CD8-positive, alpha-beta memory T cell (primary cell): Measurements from ENCODE around the gene TIMM10. TPM values are rescaled to one million over a fixed set of nuclear protein-coding genes. Genes with fewer than 3 reads are reported as not detected.

Experiments
- CTCF ChIA-PET: fragments of 350-600 bp; sonication (Branson Sonifier 250); formaldehyde crosslinking; loops from one replicate; lab custom pipeline; 2021; ENCODE audit warnings: antibody characterized with exemption; lab: Charles Lee
- POLR2A ChIA-PET: fragments of 350-600 bp; sonication (Branson Sonifier 250); formaldehyde crosslinking; loops from one replicate; lab custom pipeline; 2021; ENCODE audit warnings: antibody characterized with exemption; lab: Charles Lee
- DNase-seq, 5 donors: peaks; one replicate each; pipeline versions ENCODE4 v3.0.0 to v3.0.0-alpha.2; 2020 to 2022; ENCODE audit warnings: mixed read lengths in 1 of 5
- H3K27ac ChIP-seq: one replicate; pipeline ENCODE4 v1.7.0; 2013; ENCODE audit warnings: low read depth, mild to moderate bottlenecking, low read length, moderate library complexity
- H3K27me3 ChIP-seq: 2 replicates; pipeline ENCODE4 v1.7.0; 2013; ENCODE audit warnings: low read length, mild to moderate bottlenecking; ENCODE audit not compliant: insufficient read depth, poor library complexity, severe bottlenecking
- H3K36me3 ChIP-seq: 2 replicates; pipeline ENCODE4 v1.7.0; 2013; ENCODE audit warnings: mild to moderate bottlenecking, low read length, moderate library complexity; ENCODE audit not compliant: insufficient read depth
- H3K4me1 ChIP-seq: 2 replicates; pipeline ENCODE4 v1.7.0; 2013; ENCODE audit warnings: mild to moderate bottlenecking, low read length, moderate library complexity; ENCODE audit not compliant: insufficient read depth
- H3K4me3 ChIP-seq: 2 replicates; pipeline ENCODE4 v1.7.0; 2013; ENCODE audit warnings: mild to moderate bottlenecking, low read length
- H3K9me3 ChIP-seq: 2 replicates; pipeline ENCODE4 v1.7.0; 2013; ENCODE audit warnings: mild to moderate bottlenecking, low read length
- H3K27ac Mint-ChIP-seq, 8 donors: one replicate each; pipeline ENCODE4 v1.8.0; 2020 to 2021; ENCODE audit warnings: mixed read lengths in 8 of 8, mild to moderate bottlenecking in 6 of 8, inconsistent platforms in 3 of 8, moderate library complexity in 3 of 8
- H3K27me3 Mint-ChIP-seq, 2 donors: one replicate each; pipeline ENCODE4 v1.8.0; 2020 to 2021; ENCODE audit warnings: mixed read lengths in 2 of 2, mild to moderate bottlenecking in 1 of 2, moderate library complexity in 1 of 2
- H3K36me3 Mint-ChIP-seq, 3 donors: one replicate each; pipeline ENCODE4 v1.8.0; 2020 to 2021; ENCODE audit warnings: mixed read lengths in 3 of 3, inconsistent platforms in 1 of 3, mild to moderate bottlenecking in 1 of 3
- H3K4me1 Mint-ChIP-seq, 3 donors: one replicate each; pipeline ENCODE4 v1.8.0; 2020 to 2021; ENCODE audit warnings: mixed read lengths in 3 of 3, inconsistent platforms in 1 of 3, mild to moderate bottlenecking in 1 of 3
- H3K4me3 Mint-ChIP-seq, 7 donors: one replicate each; pipeline ENCODE4 v1.8.0; 2020 to 2021; ENCODE audit warnings: mixed read lengths in 7 of 7, mild to moderate bottlenecking in 6 of 7, moderate library complexity in 4 of 7, inconsistent platforms in 2 of 7
- H3K9me3 Mint-ChIP-seq, 5 donors: one replicate each; pipeline ENCODE4 v1.8.0; 2020 to 2022; ENCODE audit warnings: mixed read lengths in 5 of 5, mild to moderate bottlenecking in 3 of 5, moderate library complexity in 2 of 5, inconsistent platforms in 1 of 5
- polyA plus RNA-seq: library from polyadenylated mRNA; unstranded; fragments of 300-500 nt; fragmentation: Illumina TruSeq; gene quantifications from one replicate; pipeline ENCODE4 v1.2.3, GENCODE V29; 2021
- total RNA-seq, 2 experiments: library from RNA; stranded (reverse); gene quantifications; one replicate each; pipeline ENCODE4 v1.2.3, GENCODE V29; 2021

Gene TIMM10
- total and polyA plus RNA-seq, 3 experiments from 2014 or later: 72.2 to 154 (median 151) TPM

DNA sequence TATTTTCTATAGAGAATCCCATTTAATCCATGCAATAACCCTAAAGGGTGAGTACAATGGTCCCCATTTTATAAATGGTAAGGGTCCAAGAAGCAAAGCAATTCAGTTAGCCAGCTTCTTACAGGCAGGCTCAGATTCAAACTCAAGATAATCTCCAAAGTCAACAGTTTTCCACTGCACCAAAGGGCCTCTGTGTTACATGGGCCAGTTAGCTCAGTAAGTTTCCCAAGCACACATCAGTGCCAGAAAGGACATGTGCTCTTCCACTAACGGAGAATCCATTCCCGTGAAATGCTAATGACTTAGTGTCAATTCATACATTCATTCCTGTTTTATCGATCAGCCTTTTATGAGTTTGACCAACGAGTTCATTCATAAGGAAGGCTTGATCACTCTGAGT lies 26.0 kb downstream of the TIMM10 start:
- Histone ChIP-seq H3K4me1 (no peaks in the 10 kb centered on the region), H3K36me3 (no peaks in the 10 kb centered on the region), H3K27ac (no peak overlapping the region), H3K9me3 (no peaks in the 10 kb centered on the region), H3K4me3 (no peak overlapping the region), H3K27me3 (no peaks in the 10 kb centered on the region)
- H3K9me3 Mint-ChIP-seq: no peaks in the 10 kb centered on the region
- H3K27ac Mint-ChIP-seq: peak overlapping the region in 1 of 8 donors; percentile 43
- ChIA-PET CTCF (interaction anchor here (0.8 to 1.9 kb wide), 5 partner anchors 11 to 27 kb away, joined by 3 to 10 read pairs (median 3); no protein-coding TSS in a partner anchor), POLR2A (no interaction called here)
- H3K36me3 Mint-ChIP-seq: peaks cover 7 to 51% (median 8%) of the 10 kb centered on the region in 3 donors
- no peak for DNase-seq
- H3K4me1 Mint-ChIP-seq: peaks cover under 1 to 7% (median 3%) of the 10 kb centered on the region in 3 donors
- H3K27me3 Mint-ChIP-seq: no peaks in the 10 kb centered on the region
- H3K4me3 Mint-ChIP-seq: no peak overlapping the region

DNA sequence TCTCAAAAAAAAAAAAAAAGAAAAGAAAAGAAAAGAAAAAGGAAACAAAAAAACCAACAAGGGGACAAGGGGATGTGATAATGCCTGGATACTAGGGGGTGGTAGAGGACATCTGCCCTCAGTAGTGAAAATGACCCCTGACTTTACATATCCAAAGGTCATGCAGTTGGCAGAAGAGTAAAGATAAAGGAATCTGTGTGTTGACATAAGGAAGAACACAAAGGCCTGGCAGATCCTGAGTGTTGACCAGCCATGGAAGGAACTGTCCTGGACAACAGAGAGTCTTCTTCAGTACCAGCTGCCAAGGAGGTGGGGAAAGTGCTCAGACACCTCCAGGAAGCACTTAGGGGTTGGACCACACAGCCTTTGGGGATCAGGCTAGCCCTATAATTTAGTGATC lies 27.7 kb downstream of the TIMM10 start:
- Mint-ChIP-seq H3K36me3 (peaks cover 7 to 57% (median 8%) of the 10 kb centered on the region in 3 donors), H3K27ac (no peak overlapping the region), H3K4me1 (peaks cover 0 to 1% (median 0%) of the 10 kb centered on the region in 3 donors), H3K4me3 (no peak overlapping the region), H3K9me3 (no peaks in the 10 kb centered on the region), H3K27me3 (no peaks in the 10 kb centered on the region)
- POLR2A ChIA-PET: no interaction called here
- CTCF ChIA-PET: interaction anchor here (1.0 to 17.0 kb wide), 4 partner anchors 10 to 24 kb away, joined by 3 to 498 read pairs (median 11); partner anchors contain the start of genes SLC43A1 and TIMM10
- Histone ChIP-seq H3K27me3 (no peaks in the 10 kb centered on the region), H3K27ac (no peak overlapping the region), H3K36me3 (no peaks in the 10 kb centered on the region), H3K9me3 (no peaks in the 10 kb centered on the region), H3K4me3 (no peak overlapping the region), H3K4me1 (no peaks in the 10 kb centered on the region)
- DNase-seq: no peak

DNA sequence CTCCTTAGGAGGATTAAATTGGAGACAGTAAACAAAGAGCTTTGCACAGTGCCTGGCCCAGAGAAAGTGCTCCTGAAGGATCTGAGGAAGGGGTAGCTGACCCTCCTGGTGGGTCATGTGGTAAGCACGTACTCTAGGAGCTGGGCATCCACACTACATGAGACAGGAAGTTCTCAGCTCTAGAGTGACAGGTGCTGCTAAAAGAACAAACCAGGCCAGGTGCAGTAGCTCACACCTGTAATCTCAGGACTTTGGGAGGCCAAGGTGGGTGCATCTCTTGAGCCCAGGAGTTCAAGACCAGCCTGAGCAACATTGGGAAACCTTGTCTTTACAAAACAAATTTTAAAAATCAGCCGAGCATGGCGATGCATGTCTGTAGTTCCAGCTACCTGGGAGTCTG lies 28.2 kb downstream of the TIMM10 start:
- H3K4me3 ChIP-seq: no peak overlapping the region
- no peaks in the 10 kb centered on the region for H3K27me3 ChIP-seq
- no peaks in the 10 kb centered on the region for H3K4me1 ChIP-seq
- no peak overlapping the region for H3K27ac ChIP-seq
- DNase-seq: no peak
- H3K36me3 ChIP-seq: no peaks in the 10 kb centered on the region
- ChIA-PET POLR2A (no interaction called here), CTCF (interaction anchor here (0.6 to 17.0 kb wide), 6 partner anchors 9 to 258 kb away, joined by 3 to 498 read pairs (median 4); partner anchors contain the start of genes SLC43A1 and TIMM10)
- Mint-ChIP-seq H3K4me1 (peaks cover 0 to 1% (median 0%) of the 10 kb centered on the region in 3 donors), H3K4me3 (no peak overlapping the region), H3K9me3 (no peaks in the 10 kb centered on the region), H3K27ac (peak overlapping the region in 1 of 8 donors; percentile 14), H3K36me3 (peaks cover 7 to 59% (median 7%) of the 10 kb centered on the region in 3 donors), H3K27me3 (no peaks in the 10 kb centered on the region)
- H3K9me3 ChIP-seq: no peaks in the 10 kb centered on the region

DNA sequence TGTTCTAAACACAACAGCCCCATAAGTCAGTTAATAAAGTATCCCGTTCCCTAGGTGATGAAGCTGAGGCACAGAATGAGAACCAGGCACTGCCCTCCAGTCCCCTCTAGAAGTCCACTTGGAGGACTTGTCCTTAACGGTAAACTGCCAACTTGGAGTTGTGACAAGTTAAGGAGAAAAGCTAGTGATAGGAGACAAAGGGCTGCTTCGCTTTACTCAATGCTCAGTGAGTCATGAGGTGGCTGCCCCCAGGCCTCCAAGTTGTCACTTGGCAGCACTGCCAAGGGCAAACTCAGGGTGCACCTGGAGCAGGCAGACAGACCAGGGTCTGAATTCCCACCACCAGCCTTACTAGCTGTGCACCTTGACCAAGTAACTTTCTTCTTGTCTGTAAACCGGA lies 28.6 kb downstream of the TIMM10 start:
- H3K4me1 ChIP-seq: no peaks in the 10 kb centered on the region
- no peak overlapping the region for H3K4me3 ChIP-seq
- no peak overlapping the region for H3K27ac ChIP-seq
- ChIA-PET CTCF (interaction anchor here (0.6 to 17.0 kb wide), 7 partner anchors 9 to 259 kb away, joined by 3 to 498 read pairs (median 5); partner anchors contain the start of genes SLC43A1 and TIMM10), POLR2A (no interaction called here)
- Mint-ChIP-seq H3K27ac (no peak overlapping the region), H3K4me1 (peaks cover 0 to 1% (median 0%) of the 10 kb centered on the region in 3 donors), H3K4me3 (no peak overlapping the region), H3K36me3 (peaks cover 7 to 63% (median 7%) of the 10 kb centered on the region in 3 donors), H3K9me3 (no peaks in the 10 kb centered on the region), H3K27me3 (no peaks in the 10 kb centered on the region)
- no peaks in the 10 kb centered on the region for H3K9me3 ChIP-seq
- no peaks in the 10 kb centered on the region for H3K27me3 ChIP-seq
- H3K36me3 ChIP-seq: no peaks in the 10 kb centered on the region
- DNase-seq: no peak

DNA sequence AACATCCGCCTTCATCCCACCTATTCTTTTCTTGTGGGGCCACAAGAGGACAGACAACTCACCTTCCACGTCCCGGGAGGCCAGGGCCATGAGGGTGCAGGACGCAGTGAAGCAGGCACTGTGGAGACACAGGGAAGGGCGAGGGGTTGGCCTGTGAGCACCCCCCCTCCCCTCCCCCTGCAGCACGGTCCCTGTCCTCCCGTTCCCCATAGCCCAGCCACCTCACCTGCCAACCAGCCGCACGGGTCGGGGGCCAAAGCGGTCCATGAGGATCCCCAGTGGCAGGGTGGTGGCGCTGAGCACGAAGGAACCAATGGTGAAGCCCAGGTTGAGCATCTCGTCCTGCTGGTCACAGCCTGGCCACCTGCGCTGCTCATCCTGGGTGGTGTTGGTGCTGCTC lies 29.6 kb downstream of the TIMM10 start:
- no peak overlapping the region for H3K4me3 ChIP-seq
- Mint-ChIP-seq H3K9me3 (no peaks in the 10 kb centered on the region), H3K4me3 (no peak overlapping the region), H3K4me1 (peaks cover 0 to 1% (median 0%) of the 10 kb centered on the region in 3 donors), H3K36me3 (peaks cover 7 to 71% (median 9%) of the 10 kb centered on the region in 3 donors), H3K27ac (peak overlapping the region in 1 of 8 donors; percentile 75), H3K27me3 (no peaks in the 10 kb centered on the region)
- no peaks in the 10 kb centered on the region for H3K36me3 ChIP-seq
- ChIA-PET POLR2A (no interaction called here), CTCF (interaction anchor here (1.0 to 17.0 kb wide), 4 partner anchors 8 to 42 kb away, joined by 3 to 498 read pairs (median 11); partner anchors contain the start of genes SLC43A1 and TIMM10)
- no peaks in the 10 kb centered on the region for H3K4me1 ChIP-seq
- H3K9me3 ChIP-seq: no peaks in the 10 kb centered on the region
- H3K27me3 ChIP-seq: no peaks in the 10 kb centered on the region
- DNase-seq: no peak
- H3K27ac ChIP-seq: no peak overlapping the region

DNA sequence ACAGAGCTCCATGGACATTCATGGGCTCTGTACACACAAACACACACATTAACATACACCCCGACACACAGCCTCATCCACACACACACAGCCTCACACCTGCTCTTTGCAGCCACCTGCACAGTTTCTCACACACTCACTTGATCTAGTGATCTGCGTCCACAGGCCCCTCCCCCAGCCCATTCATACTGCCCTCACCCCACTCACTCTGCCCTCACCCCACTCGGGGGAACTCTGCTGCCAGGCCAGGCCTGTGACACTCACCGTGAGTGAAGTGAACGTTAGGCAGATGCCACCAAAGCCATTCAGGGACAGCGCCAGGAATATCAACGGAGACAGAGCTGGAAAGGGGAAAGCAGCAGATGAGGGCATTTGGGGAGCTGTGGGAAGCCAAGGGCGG lies 30.0 kb downstream of the TIMM10 start:
- Mint-ChIP-seq H3K4me3 (no peak overlapping the region), H3K9me3 (no peaks in the 10 kb centered on the region), H3K27ac (peak overlapping the region in 2 of 8 donors; percentile 64 to 75), H3K27me3 (no peaks in the 10 kb centered on the region), H3K4me1 (peaks cover 0 to 1% (median 0%) of the 10 kb centered on the region in 3 donors), H3K36me3 (peaks cover 7 to 73% (median 11%) of the 10 kb centered on the region in 3 donors)
- Histone ChIP-seq H3K27ac (no peak overlapping the region), H3K27me3 (no peaks in the 10 kb centered on the region), H3K4me1 (no peaks in the 10 kb centered on the region), H3K4me3 (no peak overlapping the region), H3K9me3 (no peaks in the 10 kb centered on the region), H3K36me3 (no peaks in the 10 kb centered on the region)
- no peak for DNase-seq
- ChIA-PET POLR2A (no interaction called here), CTCF (interaction anchor here (1.0 to 17.0 kb wide), 3 partner anchors 9 to 42 kb away, joined by 3 to 498 read pairs (median 5); partner anchors contain the start of genes SLC43A1 and TIMM10)

DNA sequence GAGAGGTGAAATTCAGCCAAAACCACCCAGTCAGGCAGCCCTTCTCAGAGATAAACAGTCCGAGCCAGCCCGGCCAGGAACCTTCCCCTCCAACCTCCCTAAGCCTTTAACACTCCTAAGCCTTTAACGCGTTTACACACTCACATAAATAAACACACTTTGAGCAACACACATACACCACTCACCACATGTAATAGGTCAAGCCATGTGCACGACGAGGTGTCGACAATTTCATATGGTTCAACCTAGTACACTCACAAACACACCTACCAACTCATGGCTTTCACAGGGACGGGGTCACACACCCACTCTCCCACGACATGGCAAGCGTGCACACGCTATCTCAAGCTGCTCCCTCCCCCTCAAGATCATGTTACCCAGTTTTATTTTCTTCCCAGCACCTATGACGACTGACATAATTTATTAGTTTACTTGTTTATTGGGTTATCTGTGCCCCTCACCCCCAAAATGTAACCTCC lies 30.5 kb downstream of the TIMM10 start:
- no peaks in the 10 kb centered on the region for H3K27me3 ChIP-seq
- no peaks in the 10 kb centered on the region for H3K9me3 ChIP-seq
- Mint-ChIP-seq H3K9me3 (no peaks in the 10 kb centered on the region), H3K27ac (peak overlapping the region in 3 of 8 donors; percentile 12 to 64 (median 58)), H3K4me3 (no peak overlapping the region), H3K4me1 (peaks cover 0 to 1% (median 0%) of the 10 kb centered on the region in 3 donors), H3K27me3 (no peaks in the 10 kb centered on the region), H3K36me3 (peaks cover 7 to 72% (median 11%) of the 10 kb centered on the region in 3 donors)
- H3K4me3 ChIP-seq: no peak overlapping the region
- ChIA-PET POLR2A (no interaction called here), CTCF (interaction anchor here (1.0 to 17.0 kb wide), 2 partner anchors 22 to 42 kb away, joined by 3 to 498 read pairs; partner anchors contain the start of genes SLC43A1 and TIMM10)
- no peak for DNase-seq
- no peak overlapping the region for H3K27ac ChIP-seq
- H3K4me1 ChIP-seq: no peaks in the 10 kb centered on the region
- no peaks in the 10 kb centered on the region for H3K36me3 ChIP-seq

DNA sequence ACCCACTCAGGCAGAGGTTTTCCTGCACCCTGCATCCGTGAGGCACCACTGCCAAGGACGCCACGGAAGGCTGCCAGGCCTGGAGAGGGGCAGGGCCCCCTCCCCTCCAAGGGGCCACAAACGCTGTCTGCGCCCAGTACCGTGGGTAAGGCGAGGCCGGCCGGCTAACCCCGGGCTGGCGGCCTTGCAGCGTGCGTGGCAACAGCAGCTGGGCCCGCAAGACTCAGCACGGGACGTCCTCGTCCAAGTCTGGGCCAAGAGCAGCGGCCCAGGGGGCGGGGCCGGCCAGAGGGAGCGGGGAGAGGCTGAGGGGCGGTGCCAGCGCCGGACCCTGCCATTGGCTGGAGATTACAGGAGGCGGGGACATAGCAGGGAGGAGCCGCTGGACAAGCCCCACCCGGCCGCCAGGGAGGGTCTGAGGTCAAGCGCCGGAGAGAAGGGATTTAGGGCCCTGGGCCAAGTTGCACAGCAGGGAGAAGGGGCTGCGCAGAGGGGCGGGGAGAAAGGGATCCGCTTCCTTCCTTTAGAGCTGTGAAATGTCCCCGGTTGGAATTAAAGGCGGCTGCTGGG lies 31.1 kb downstream of the TIMM10 start:
- peaks cover 0 to 1% (median 0%) of the 10 kb centered on the region in 3 donors for H3K4me1 Mint-ChIP-seq
- Histone ChIP-seq H3K4me3 (no peak overlapping the region), H3K36me3 (no peaks in the 10 kb centered on the region), H3K4me1 (no peaks in the 10 kb centered on the region), H3K27me3 (no peaks in the 10 kb centered on the region), H3K9me3 (no peaks in the 10 kb centered on the region), H3K27ac (no peak overlapping the region)
- peaks cover 7 to 69% (median 11%) of the 10 kb centered on the region in 3 donors for H3K36me3 Mint-ChIP-seq
- POLR2A ChIA-PET: no interaction called here
- CTCF ChIA-PET: interaction anchor here (17.0 kb wide), 1 partner anchor 23 kb away, joined by 498 read pairs; the partner anchor contains the start of genes SLC43A1 and TIMM10
- peak overlapping the region in 2 of 8 donors; percentile 12 to 77 for H3K27ac Mint-ChIP-seq
- no peaks in the 10 kb centered on the region for H3K9me3 Mint-ChIP-seq
- no peak for DNase-seq
- H3K4me3 Mint-ChIP-seq: no peak overlapping the region
- H3K27me3 Mint-ChIP-seq: no peaks in the 10 kb centered on the region
